Sigmoid colon (tissue), 7 donors: ENCODE measurements around the gene MLLT6. TPM values are rescaled to one million over a fixed set of nuclear protein-coding genes. Genes with fewer than 3 reads are reported as not detected.

Source experiments
- DNase-seq: peaks from one replicate; pipeline ENCODE4 v3.0.0-alpha.2; 2019
- H3K27ac ChIP-seq, 4 donors: fragments of 200-600 bp; sonication (generic); one replicate each; pipeline ENCODE4 v1.5.1; 2016 to 2019; ENCODE audit warnings: mild to moderate bottlenecking in 1 of 4
- H3K27me3 ChIP-seq, 3 donors: fragments of 200-600 bp; sonication (generic); one replicate each; pipeline ENCODE4 v1.5.1; 2019; ENCODE audit warnings: mild to moderate bottlenecking in 1 of 3
- H3K36me3 ChIP-seq, 4 donors: fragments of 200-600 bp; sonication (generic); one replicate each; pipeline ENCODE4 v1.5.1; 2016 to 2019
- H3K4me1 ChIP-seq, 4 donors: fragments of 200-600 bp; sonication (generic); one replicate each; pipeline ENCODE4 v1.5.1; 2017 to 2019
- H3K4me3 ChIP-seq, 4 donors: fragments of 200-600 bp; sonication (generic); one replicate each; pipeline ENCODE4 v1.5.1; 2017 to 2019; ENCODE audit warnings: mild to moderate bottlenecking in 2 of 4, moderate library complexity in 1 of 4
- H3K9me3 ChIP-seq, 4 donors: fragments of 200-600 bp in 3 of 4; sonication (generic) in 3 of 4; one replicate each; pipeline versions ENCODE4 v1.5.1 to v1.6.1; 2013 to 2019
- EP300 ChIP-seq, 4 donors: sonication (generic); formaldehyde crosslinking; IDR thresholded peaks; one replicate each; pipeline ENCODE4 v1.6.1; 2017; ENCODE audit warnings: antibody characterized with exemption in 4 of 4
- POLR2A ChIP-seq, 2 donors: fragments of 450-650 bp; IDR thresholded peaks; one replicate each; pipeline ENCODE4 v1.6.1; 2016; ENCODE audit warnings: antibody characterized with exemption in 2 of 2, mild to moderate bottlenecking in 2 of 2, moderate library complexity in 2 of 2
- POLR2AphosphoS5 ChIP-seq, 4 donors: sonication (generic); formaldehyde crosslinking; IDR thresholded peaks; one replicate each; pipeline ENCODE4 v1.6.1; 2017; ENCODE audit warnings: antibody characterized with exemption in 4 of 4
- WGBS, 2 donors: extraction: QIAGEN DNeasy Blood & Tissue Kit; methylation state at CpG; one replicate each; pipeline ENCODE4 v1.1.7; 2013; 5-methylcytosine and 5-hydroxymethylcytosine counted together
- intact Hi-C: fragments of 100-400 bp; cut with DNase I; formaldehyde crosslinking; loops from one replicate; pipeline ENCODE4 v1.15.1; 2023
- polyA plus RNA-seq, 3 donors: library from polyadenylated mRNA; stranded (reverse); fragments of 200-250 nt; gene quantifications; one replicate each; pipeline ENCODE4 v1.2.3, GENCODE V29; 2013
- total RNA-seq, 4 donors: library from RNA; depleted of rRNA; stranded (reverse); fragments of >200 nt; gene quantifications; one replicate each; pipeline ENCODE4 v1.1.0, GENCODE V29; 2016
- TF ChIP-seq, protein P1 (sequence below), 4 experiments: fragments of 450-650 bp in 3 of 4; fragments of 200-600 bp in 1 of 4; IDR thresholded peaks; one replicate each; pipeline ENCODE4 v1.5.1; 2016 to 2019; ENCODE audit warnings: antibody characterized with exemption in 4 of 4, mild to moderate bottlenecking in 3 of 4, moderate library complexity in 2 of 4
- donor health status: healthy with polysubstance abuse.
- donor health status: Bipolar disorder and iron deficiency.
- donor health status: healthy.

Gene MLLT6
- total and polyA plus RNA-seq, 7 donors, result 15.3 to 90.3 (median 51.5) TPM

DNA sequence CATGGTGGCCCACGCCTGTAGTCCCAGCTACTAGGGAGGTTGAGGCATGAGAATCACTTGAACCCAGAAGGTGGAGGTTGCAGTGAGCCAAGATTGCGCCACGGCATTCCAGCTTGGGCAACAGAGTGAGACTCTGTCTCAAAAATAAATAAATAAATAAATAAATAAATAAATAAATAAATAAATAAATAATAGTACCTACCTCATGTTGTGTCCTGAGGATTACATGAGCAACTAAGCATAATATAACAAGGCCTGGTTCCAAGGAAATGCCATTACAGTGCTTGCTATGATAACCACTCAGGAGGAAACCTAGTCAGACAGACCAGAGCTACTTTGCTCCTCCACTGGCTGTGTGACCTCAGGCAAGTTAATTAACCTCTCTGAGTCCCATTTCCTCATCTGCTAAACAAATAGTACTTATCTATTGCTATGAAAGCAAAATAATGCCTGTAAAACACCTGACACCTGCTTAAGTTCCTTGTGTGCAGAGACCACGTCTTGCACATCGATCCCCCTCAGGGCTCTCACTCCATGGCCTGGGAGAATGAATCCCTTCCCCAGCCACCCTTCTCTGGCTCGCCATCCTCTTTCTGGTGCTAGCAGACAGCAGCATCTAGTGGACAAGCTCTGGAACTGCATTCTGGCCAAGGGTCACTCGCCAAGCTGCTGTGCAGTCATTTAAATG lies 37.8 kb upstream of the MLLT6 start:
- Histone ChIP-seq H3K27me3 (peaks cover 0 to 32% (median 26%) of the 10 kb centered on the region in 3 donors), H3K27ac (no peak overlapping the region), H3K4me3 (no peak overlapping the region), H3K9me3 (no peaks in the 10 kb centered on the region), H3K36me3 (no peaks in the 10 kb centered on the region), H3K4me1 (no peaks in the 10 kb centered on the region)
- DNase-seq, result peak; percentile 81
- no peak for TF ChIP-seq EP300 (IDR thresholded peaks at IDR 0.05)
- no peak for TF ChIP-seq POLR2A (IDR thresholded peaks at IDR 0.05)
- TF ChIP-seq, protein P1, sequence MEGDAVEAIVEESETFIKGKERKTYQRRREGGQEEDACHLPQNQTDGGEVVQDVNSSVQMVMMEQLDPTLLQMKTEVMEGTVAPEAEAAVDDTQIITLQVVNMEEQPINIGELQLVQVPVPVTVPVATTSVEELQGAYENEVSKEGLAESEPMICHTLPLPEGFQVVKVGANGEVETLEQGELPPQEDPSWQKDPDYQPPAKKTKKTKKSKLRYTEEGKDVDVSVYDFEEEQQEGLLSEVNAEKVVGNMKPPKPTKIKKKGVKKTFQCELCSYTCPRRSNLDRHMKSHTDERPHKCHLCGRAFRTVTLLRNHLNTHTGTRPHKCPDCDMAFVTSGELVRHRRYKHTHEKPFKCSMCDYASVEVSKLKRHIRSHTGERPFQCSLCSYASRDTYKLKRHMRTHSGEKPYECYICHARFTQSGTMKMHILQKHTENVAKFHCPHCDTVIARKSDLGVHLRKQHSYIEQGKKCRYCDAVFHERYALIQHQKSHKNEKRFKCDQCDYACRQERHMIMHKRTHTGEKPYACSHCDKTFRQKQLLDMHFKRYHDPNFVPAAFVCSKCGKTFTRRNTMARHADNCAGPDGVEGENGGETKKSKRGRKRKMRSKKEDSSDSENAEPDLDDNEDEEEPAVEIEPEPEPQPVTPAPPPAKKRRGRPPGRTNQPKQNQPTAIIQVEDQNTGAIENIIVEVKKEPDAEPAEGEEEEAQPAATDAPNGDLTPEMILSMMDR (IDR thresholded peaks at IDR 0.05), result peak; percentile 98 to 99 (median 98)
- no peak for TF ChIP-seq POLR2AphosphoS5 (IDR thresholded peaks at IDR 0.05)
- intact Hi-C loops, result loop anchor here (1.0 to 10.0 kb wide), 5 partner anchors 60 to 312 kb away; partner anchors contain the start of genes SOCS7 and SRCIN1
- 37 to 39% methylated on average over 7 of the region's 7 CpGs for WGBS, 2 donors

DNA sequence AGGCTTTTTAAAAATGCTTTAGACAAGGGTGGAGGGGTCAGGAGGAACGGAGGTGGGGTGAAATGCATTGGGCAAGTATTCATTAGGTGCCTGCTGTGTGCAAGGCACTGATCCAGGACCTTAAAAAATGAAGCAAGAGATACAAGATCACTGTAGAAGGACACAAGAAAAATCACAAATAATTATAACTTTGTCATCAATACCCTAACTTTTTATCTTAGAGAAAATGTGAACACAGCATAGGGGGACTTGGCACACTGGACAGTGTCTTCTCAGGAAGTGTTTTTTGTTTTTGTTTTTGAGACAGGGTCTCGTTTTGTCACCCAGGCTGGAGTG lies 37.3 kb upstream of the MLLT6 start:
- H3K9me3 ChIP-seq, result no peaks in the 10 kb centered on the region
- peaks cover 0 to 38% (median 31%) of the 10 kb centered on the region in 3 donors for H3K27me3 ChIP-seq
- no peak overlapping the region for H3K4me3 ChIP-seq
- TF ChIP-seq, protein P1 (IDR thresholded peaks at IDR 0.05), result peak in 1 of 4 experiments; percentile 28
- TF ChIP-seq POLR2AphosphoS5 (IDR thresholded peaks at IDR 0.05), result no peak
- H3K4me1 ChIP-seq, result no peaks in the 10 kb centered on the region
- 28 to 33% methylated on average over 2 of the region's 2 CpGs for WGBS, 2 donors
- no peaks in the 10 kb centered on the region for H3K36me3 ChIP-seq
- H3K27ac ChIP-seq, result no peak overlapping the region
- intact Hi-C loops, result loop anchor here (1.0 to 10.0 kb wide), 5 partner anchors 60 to 313 kb away; partner anchors contain the start of genes SOCS7 and SRCIN1
- DNase-seq, result no peak

DNA sequence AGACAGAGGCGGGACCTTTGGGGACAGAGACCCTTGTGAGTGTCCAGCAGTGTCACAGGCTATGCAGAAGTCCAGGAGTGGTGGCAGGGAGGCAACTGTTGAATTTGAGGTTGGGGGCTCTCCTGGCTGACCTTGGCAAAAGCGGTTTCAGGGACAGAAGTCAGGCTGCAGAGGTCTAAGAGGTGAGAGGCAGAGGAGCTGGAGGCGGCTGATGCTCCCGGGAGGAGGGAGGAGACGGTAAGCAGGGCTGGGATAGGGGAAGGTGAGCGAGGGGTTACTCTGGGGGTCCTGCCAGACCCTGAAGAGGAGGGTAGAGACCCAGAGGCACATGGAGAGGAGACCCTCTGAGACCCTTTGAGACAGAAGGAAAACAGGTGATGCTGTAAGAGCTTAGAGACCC lies 35.6 kb upstream of the MLLT6 start:
- no peaks in the 10 kb centered on the region for H3K9me3 ChIP-seq
- DNase-seq, result no peak
- no peak overlapping the region for H3K4me3 ChIP-seq
- TF ChIP-seq POLR2A (IDR thresholded peaks at IDR 0.05), result no peak
- TF ChIP-seq, protein P1 (IDR thresholded peaks at IDR 0.05), result no peak
- TF ChIP-seq POLR2AphosphoS5 (IDR thresholded peaks at IDR 0.05), result no peak
- TF ChIP-seq EP300 (IDR thresholded peaks at IDR 0.05), result no peak
- peaks cover 17 to 55% (median 49%) of the 10 kb centered on the region in 3 donors for H3K27me3 ChIP-seq
- 14 to 16% methylated on average over 6 of the region's 6 CpGs for WGBS, 2 donors
- no peaks in the 10 kb centered on the region for H3K36me3 ChIP-seq
- intact Hi-C loops, result loop anchor here (5.0 to 10.0 kb wide), 3 partner anchors 62 to 315 kb away; partner anchors contain the start of genes SOCS7 and SRCIN1
- H3K27ac ChIP-seq, result no peak overlapping the region
- H3K4me1 ChIP-seq, result peaks cover 0 to 15% (median 14%) of the 10 kb centered on the region in 4 donors

DNA sequence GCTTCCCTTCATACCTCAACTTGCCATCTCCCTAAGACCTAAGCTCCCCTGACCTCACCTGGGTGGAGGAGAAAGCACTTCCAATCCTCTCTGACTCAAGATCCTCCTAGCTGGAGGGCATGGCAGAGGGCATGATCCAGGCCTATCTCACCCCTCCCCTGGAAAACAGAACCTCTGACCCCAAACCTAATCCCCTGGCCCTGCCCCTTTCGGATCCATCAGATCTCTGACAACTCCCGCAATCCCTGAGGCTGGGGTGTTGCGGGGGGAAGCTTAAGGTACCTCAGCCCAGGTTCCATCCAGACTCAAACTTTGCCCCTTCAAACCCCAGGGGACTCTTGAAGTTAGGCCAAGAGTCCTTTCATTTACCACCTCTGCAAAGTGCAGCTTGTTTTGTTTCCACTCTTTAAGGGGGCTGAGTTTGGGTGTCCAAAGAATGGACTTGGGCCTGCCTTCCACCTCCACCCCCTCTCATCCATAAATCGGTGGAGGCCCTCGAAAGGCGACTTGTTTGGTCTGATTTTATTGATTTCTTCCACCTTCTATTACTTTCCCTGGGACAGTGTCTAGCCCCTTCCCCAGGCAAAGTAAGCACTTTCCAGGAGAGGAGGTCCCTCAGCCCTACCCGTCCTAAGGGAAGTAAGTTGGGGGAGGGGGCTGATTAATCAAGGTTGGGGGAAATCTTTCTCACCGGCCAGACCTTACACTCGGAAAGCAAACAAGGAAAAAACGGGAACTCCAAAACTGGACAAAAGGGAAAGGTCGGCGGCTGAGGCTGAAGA lies 32.9 kb upstream of the MLLT6 start:
- H3K36me3 ChIP-seq, result no peaks in the 10 kb centered on the region
- WGBS, 2 donors, result 41 to 72% methylated on average over 12 of the region's 12 CpGs
- no peaks in the 10 kb centered on the region for H3K9me3 ChIP-seq
- peaks cover 0 to 33% (median 30%) of the 10 kb centered on the region in 4 donors for H3K4me1 ChIP-seq
- DNase-seq, result no peak
- H3K4me3 ChIP-seq, result no peak overlapping the region
- no peak overlapping the region for H3K27ac ChIP-seq
- peaks cover 25 to 73% (median 66%) of the 10 kb centered on the region in 3 donors for H3K27me3 ChIP-seq
- no peak for TF ChIP-seq POLR2AphosphoS5 (IDR thresholded peaks at IDR 0.05)
- TF ChIP-seq POLR2A (IDR thresholded peaks at IDR 0.05), result no peak
- TF ChIP-seq EP300 (IDR thresholded peaks at IDR 0.05), result no peak
- TF ChIP-seq, protein P1 (IDR thresholded peaks at IDR 0.05), result no peak
- intact Hi-C loops, result loop anchor here (5.0 kb wide), 1 partner anchor 245 kb away; the partner anchor contains the start of gene ARHGAP23
